ENCODE results near the gene C1orf105.

DNA sequence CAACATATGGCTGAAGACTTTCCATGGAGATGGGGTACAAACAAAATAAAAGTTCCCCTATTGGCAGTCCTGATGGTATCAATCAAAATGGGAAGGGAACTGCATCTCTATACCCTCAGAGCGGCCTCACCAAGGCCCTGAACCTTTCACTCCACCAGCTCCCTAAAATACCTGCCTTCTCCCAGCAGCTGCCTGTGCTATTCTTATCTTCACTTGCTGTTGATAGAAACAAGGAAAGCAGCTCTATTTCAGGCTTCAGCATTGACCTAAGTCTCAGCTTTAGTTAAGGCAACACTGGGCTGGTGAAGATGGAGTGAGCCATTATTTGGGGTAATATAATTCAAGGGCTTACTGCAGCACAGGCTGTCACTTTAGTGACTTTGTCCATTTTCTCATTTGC lies 45.1 kb downstream of the C1orf105 start:
- TF ChIP-seq POLR2AphosphoS5 (IDR thresholded peaks at IDR 0.05; ENCODE audit: low read depth, low read length) (no peak), BACH1 (IDR thresholded peaks at IDR 0.05; ENCODE audit: low read length) (no peak), JUND (IDR thresholded peaks at IDR 0.05; ENCODE audit: low read length) (no peak)
- TF ChIP-seq, protein P1, sequence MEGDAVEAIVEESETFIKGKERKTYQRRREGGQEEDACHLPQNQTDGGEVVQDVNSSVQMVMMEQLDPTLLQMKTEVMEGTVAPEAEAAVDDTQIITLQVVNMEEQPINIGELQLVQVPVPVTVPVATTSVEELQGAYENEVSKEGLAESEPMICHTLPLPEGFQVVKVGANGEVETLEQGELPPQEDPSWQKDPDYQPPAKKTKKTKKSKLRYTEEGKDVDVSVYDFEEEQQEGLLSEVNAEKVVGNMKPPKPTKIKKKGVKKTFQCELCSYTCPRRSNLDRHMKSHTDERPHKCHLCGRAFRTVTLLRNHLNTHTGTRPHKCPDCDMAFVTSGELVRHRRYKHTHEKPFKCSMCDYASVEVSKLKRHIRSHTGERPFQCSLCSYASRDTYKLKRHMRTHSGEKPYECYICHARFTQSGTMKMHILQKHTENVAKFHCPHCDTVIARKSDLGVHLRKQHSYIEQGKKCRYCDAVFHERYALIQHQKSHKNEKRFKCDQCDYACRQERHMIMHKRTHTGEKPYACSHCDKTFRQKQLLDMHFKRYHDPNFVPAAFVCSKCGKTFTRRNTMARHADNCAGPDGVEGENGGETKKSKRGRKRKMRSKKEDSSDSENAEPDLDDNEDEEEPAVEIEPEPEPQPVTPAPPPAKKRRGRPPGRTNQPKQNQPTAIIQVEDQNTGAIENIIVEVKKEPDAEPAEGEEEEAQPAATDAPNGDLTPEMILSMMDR (IDR thresholded peaks at IDR 0.05; ENCODE audit: control extremely low read depth in 1 of 3, insufficient read depth in 1 of 3, low read depth in 1 of 3, low read length in 3 of 3): no peak
- TF ChIP-seq, protein P2, sequence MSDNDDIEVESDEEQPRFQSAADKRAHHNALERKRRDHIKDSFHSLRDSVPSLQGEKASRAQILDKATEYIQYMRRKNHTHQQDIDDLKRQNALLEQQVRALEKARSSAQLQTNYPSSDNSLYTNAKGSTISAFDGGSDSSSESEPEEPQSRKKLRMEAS (IDR thresholded peaks at IDR 0.05): no peak
